Liver (tissue), 3 donors: Measurements from ENCODE around the gene ARF4.

Experiments used
- CTCF ChIP-seq: fragments of 150-350 bp; IDR thresholded peaks from 2 replicates; pipeline ENCODE4 v1.5.1; 2017; ENCODE audit warnings: improper control_type of control experiment, low read depth, low read length; ENCODE audit not compliant: missing input control
- EGR1 ChIP-seq, 2 donors: IDR thresholded peaks; 2 replicates each; pipeline ENCODE4 v1.6.1; 2016 to 2018; ENCODE audit warnings: antibody characterized with exemption in 2 of 2, low read depth in 2 of 2
- FOXA1 ChIP-seq: IDR thresholded peaks from 2 replicates; pipeline ENCODE4 v1.6.1; 2016; ENCODE audit warnings: antibody characterized with exemption
- GABPA ChIP-seq, 2 donors: IDR thresholded peaks in 1 of 2; conservative IDR thresholded peaks in 1 of 2; 2 replicates each; pipeline ENCODE4 v1.6.1; 2016; ENCODE audit warnings: antibody characterized with exemption in 2 of 2, mild to moderate bottlenecking in 1 of 2, moderate library complexity in 1 of 2
- JUND ChIP-seq, 2 donors: IDR thresholded peaks; 2 replicates each; pipeline ENCODE4 v1.6.1; 2016; ENCODE audit warnings: antibody characterized with exemption in 2 of 2
- MAX ChIP-seq: IDR thresholded peaks from 2 replicates; pipeline ENCODE4 v1.6.1; 2016; ENCODE audit warnings: antibody characterized with exemption
- RAD21 ChIP-seq, 2 donors: IDR thresholded peaks; 2 replicates each; pipeline ENCODE4 v1.6.1; 2016; ENCODE audit warnings: antibody characterized with exemption in 2 of 2, mild to moderate bottlenecking in 2 of 2
- TAF1 ChIP-seq: conservative IDR thresholded peaks from 2 replicates; pipeline ENCODE4 v1.6.1; 2016; ENCODE audit warnings: antibody characterized with exemption, mild to moderate bottlenecking
- donor health status: healthy.
- donor health status: healthy.

- TF ChIP-seq CTCF = no peak
- TF ChIP-seq FOXA1 = no peak
- TF ChIP-seq MAX = no peak
- TF ChIP-seq EGR1 (IDR thresholded peaks at IDR 0.05; ENCODE audit: low read depth in 2 of 2) = no peak
- no peak for TF ChIP-seq GABPA (IDR thresholded peaks at IDR 0.05 in 1 of 2, conservative IDR thresholded peaks at IDR 0.05 in 1 of 2)
- no peak for TF ChIP-seq JUND (IDR thresholded peaks at IDR 0.05)
- TF ChIP-seq RAD21 (IDR thresholded peaks at IDR 0.05) = no peak
- no peak for TF ChIP-seq TAF1
Observed at GRCh38 chr3:57644740-57645139, 47.6 kb upstream of the ARF4 start.
